Glomerular endothelial cell (primary cell): ENCODE results near the gene TRPV4. TPM values are rescaled to one million over a fixed set of nuclear protein-coding genes. Genes with fewer than 3 reads are reported as not detected.

Experiments used
- DNase-seq: peaks from one replicate; pipeline ENCODE4 v3.0.0-alpha.2; 2011; ENCODE audit warnings: low read depth, low spot score; ENCODE audit errors: extremely low read depth
- total RNA-seq: library from RNA; depleted of rRNA; stranded (reverse); fragments of >200 nt; gene quantifications from 2 replicates; pipeline ENCODE4 v1.2.3, GENCODE V29; 2015

Gene TRPV4
- total RNA-seq, 1 donor from 2014 or later: 7.1 TPM

GRCh38 chr12:109741970-109742703, 91.1 kb downstream of the TRPV4 start:
- DNase-seq: no peak

- DNase-seq: no peak
Observed at GRCh38 chr12:109741286-109741969, 91.8 kb downstream of the TRPV4 start.

- DNase-seq: no peak
Observed at GRCh38 chr12:109740694-109741245, 92.4 kb downstream of the TRPV4 start.

GRCh38 chr12:109739747-109740693, 93.2 kb downstream of the TRPV4 start:
- no peak for DNase-seq

GRCh38 chr12:109738878-109739665, 94.1 kb downstream of the TRPV4 start:
- no peak for DNase-seq

GRCh38 chr12:109738209-109738608, 95.0 kb downstream of the TRPV4 start:
- no peak for DNase-seq

GRCh38 chr12:109737631-109738030, 95.6 kb downstream of the TRPV4 start:
- DNase-seq: no peak

GRCh38 chr12:109737126-109737525, 96.1 kb downstream of the TRPV4 start:
- no peak for DNase-seq

- no peak for DNase-seq
Observed at GRCh38 chr12:109736552-109737108, 96.6 kb downstream of the TRPV4 start.

- no peak for DNase-seq
Observed at GRCh38 chr12:109735825-109736551, 97.2 kb downstream of the TRPV4 start.

GRCh38 chr12:109735051-109735521, 98.1 kb downstream of the TRPV4 start:
- no peak for DNase-seq

- DNase-seq: no peak
Observed at GRCh38 chr12:109734219-109735000, 98.8 kb downstream of the TRPV4 start.

Other genes starting within 250 kb of the TRPV4 start
- gene FAM222A, start 119.6 kb downstream of the TRPV4 start, total RNA-seq: 0.99 and 1.0 TPM in 2 replicates
- gene GLTP, start 47.1 kb upstream of the TRPV4 start, total RNA-seq: 56.5 and 57.7 TPM in 2 replicates
- gene TCHP, start 66.9 kb upstream of the TRPV4 start, total RNA-seq: 10.5 and 23.2 TPM in 2 replicates
- gene GIT2, start 163.0 kb upstream of the TRPV4 start, total RNA-seq: 58.3 and 65.6 TPM in 2 replicates
- gene ANKRD13A, start 166.0 kb upstream of the TRPV4 start, total RNA-seq: 33.3 and 62.4 TPM in 2 replicates
- gene C12orf76, start 215.1 kb upstream of the TRPV4 start, total RNA-seq: 14.2 and 40.6 TPM in 2 replicates